Stomach (tissue), 9 donors: Measurements from ENCODE around the gene SFRP5. TPM values are rescaled to one million over a fixed set of nuclear protein-coding genes. Genes with fewer than 3 reads are reported as not detected.

Experiments used
- DNase-seq, 2 donors: peaks; one replicate each; pipeline versions ENCODE4 v3.0.0 to v3.0.0-alpha.2; 2013 to 2019
- H3K27ac ChIP-seq, 5 donors: fragments of 200-600 bp in 4 of 5; sonication (generic) in 4 of 5; one replicate each; pipeline ENCODE4 v1.5.1; 2013 to 2019; ENCODE audit warnings: mild to moderate bottlenecking in 1 of 5, moderate library complexity in 1 of 5
- H3K27me3 ChIP-seq, 3 donors: fragments of 200-600 bp; sonication (generic); one replicate each; pipeline ENCODE4 v1.5.1; 2017 to 2019; ENCODE audit warnings: mixed run types in 1 of 3
- H3K36me3 ChIP-seq, 4 donors: fragments of 200-600 bp; sonication (generic); 1 replicate in 3 of 4; 2 replicates in 1 of 4; pipeline ENCODE4 v1.5.1; 2016 to 2019
- H3K4me1 ChIP-seq, 4 donors: fragments of 200-600 bp; sonication (generic); one replicate each; pipeline ENCODE4 v1.5.1; 2016 to 2019
- H3K4me3 ChIP-seq, 4 donors: fragments of 200-600 bp; sonication (generic) in 3 of 4; one replicate each; pipeline ENCODE4 v1.5.1; 2016 to 2019; ENCODE audit warnings: mild to moderate bottlenecking in 1 of 4
- H3K9me3 ChIP-seq, 4 donors: fragments of 200-600 bp; sonication (generic); one replicate each; pipeline ENCODE4 v1.5.1; 2016 to 2019
- EP300 ChIP-seq: sonication (generic); formaldehyde crosslinking; IDR thresholded peaks from one replicate; pipeline ENCODE4 v1.6.1; 2017; ENCODE audit warnings: antibody characterized with exemption
- POLR2A ChIP-seq, 4 donors: fragments of 450-650 bp; IDR thresholded peaks; one replicate each; pipeline ENCODE4 v1.6.1; 2016; ENCODE audit warnings: antibody characterized with exemption in 4 of 4, control low read depth in 2 of 4, mild to moderate bottlenecking in 1 of 4, moderate library complexity in 1 of 4
- POLR2AphosphoS5 ChIP-seq, 3 donors: sonication (generic); formaldehyde crosslinking; IDR thresholded peaks; one replicate each; pipeline ENCODE4 v1.6.1; 2016; ENCODE audit warnings: antibody characterized with exemption in 3 of 3
- WGBS, 5 donors: extraction: QIAGEN DNeasy Blood & Tissue Kit in 3 of 5; methylation state at CpG; one replicate each; pipeline versions ENCODE4 v1.1.5 to v1.1.7; 2013 to 2018; 5-methylcytosine and 5-hydroxymethylcytosine counted together
- intact Hi-C: fragments of 100-400 bp; cut with DNase I; formaldehyde crosslinking; loops from one replicate; pipeline ENCODE4 v1.15.1; 2023; ENCODE audit warnings: low total_unique reads
- polyA plus RNA-seq, 3 donors: library from polyadenylated mRNA; stranded (reverse); fragments of 200-250 nt; gene quantifications; one replicate each; pipeline ENCODE4 v1.2.3, GENCODE V29; 2013
- total RNA-seq, 5 donors: library from RNA; depleted of rRNA; stranded (reverse); fragments of >200 nt; gene quantifications; one replicate each; pipeline versions ENCODE4 v1.1.0 to v1.2.3, GENCODE V29; 2014 to 2016
- TF ChIP-seq, protein P1 (sequence below), 7 experiments: fragments of 450-650 bp in 4 of 7; fragments of 200-600 bp in 3 of 7; sonication (generic) in 3 of 7; IDR thresholded peaks; one replicate each; pipeline ENCODE4 v1.5.1; 2016 to 2019; ENCODE audit warnings: antibody characterized with exemption in 7 of 7, control low read depth in 2 of 7, mild to moderate bottlenecking in 1 of 7
- donor health status: healthy with polysubstance abuse.
- donor health status: Bipolar disorder and iron deficiency.
- donor health status: healthy.

Gene SFRP5
- total and polyA plus RNA-seq, 8 donors: 0.45 to 8.4 (median 2.1) TPM; not detected in 1

DNA sequence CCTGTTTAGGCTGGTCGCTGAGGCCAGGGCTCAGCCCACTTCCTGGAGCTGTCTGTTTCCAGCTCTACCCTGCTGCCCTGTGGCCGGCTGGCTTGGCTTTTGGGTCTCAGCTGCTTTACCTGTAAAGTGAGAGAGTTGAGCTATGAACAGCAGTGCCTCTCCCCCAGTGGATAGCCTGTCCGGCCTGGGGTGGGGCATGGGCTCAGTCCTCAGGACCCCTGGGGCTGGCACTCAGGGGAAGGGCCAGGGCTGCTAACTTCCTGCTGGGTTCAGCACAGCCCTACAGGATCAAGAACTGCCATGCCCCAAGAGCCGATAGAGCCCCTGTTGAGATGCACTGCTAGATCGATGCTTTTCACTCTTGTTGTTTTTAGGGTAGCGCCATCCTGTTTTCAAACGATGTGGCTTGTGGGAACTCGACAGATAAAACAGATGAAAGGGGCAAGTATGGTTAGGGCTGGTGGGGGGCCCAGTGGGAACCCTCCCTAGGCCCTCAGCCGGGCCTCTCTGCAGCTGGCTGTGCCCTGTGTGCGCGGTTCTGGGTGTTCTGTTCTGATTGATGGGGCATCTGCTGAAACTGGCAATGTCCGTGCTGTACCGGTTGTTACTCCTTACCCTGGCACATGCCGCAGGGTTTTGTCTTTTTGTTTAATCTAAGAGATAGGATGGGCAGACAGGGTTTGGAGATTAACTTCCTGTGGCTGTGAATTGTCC is 10.0 kb upstream of the SFRP5 start:
- intact Hi-C loops: no loop called here
- H3K9me3 ChIP-seq: no peaks in the 10 kb centered on the region
- WGBS, 5 donors: 46 to 58% (median 50%) methylated on average over 12 to 14 of the region's 14 CpGs
- H3K36me3 ChIP-seq: no peaks in the 10 kb centered on the region
- no peak for DNase-seq
- H3K27me3 ChIP-seq: no peaks in the 10 kb centered on the region
- no peak overlapping the region for H3K4me3 ChIP-seq
- H3K27ac ChIP-seq: peak overlapping the region in 2 of 5 donors; percentile 20 to 36
- H3K4me1 ChIP-seq: peaks cover 8 to 25% (median 16%) of the 10 kb centered on the region in 4 donors
- TF ChIP-seq, protein P1, sequence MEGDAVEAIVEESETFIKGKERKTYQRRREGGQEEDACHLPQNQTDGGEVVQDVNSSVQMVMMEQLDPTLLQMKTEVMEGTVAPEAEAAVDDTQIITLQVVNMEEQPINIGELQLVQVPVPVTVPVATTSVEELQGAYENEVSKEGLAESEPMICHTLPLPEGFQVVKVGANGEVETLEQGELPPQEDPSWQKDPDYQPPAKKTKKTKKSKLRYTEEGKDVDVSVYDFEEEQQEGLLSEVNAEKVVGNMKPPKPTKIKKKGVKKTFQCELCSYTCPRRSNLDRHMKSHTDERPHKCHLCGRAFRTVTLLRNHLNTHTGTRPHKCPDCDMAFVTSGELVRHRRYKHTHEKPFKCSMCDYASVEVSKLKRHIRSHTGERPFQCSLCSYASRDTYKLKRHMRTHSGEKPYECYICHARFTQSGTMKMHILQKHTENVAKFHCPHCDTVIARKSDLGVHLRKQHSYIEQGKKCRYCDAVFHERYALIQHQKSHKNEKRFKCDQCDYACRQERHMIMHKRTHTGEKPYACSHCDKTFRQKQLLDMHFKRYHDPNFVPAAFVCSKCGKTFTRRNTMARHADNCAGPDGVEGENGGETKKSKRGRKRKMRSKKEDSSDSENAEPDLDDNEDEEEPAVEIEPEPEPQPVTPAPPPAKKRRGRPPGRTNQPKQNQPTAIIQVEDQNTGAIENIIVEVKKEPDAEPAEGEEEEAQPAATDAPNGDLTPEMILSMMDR (IDR thresholded peaks at IDR 0.05): no peak
- no peak for TF ChIP-seq EP300
- no peak for TF ChIP-seq POLR2A (IDR thresholded peaks at IDR 0.05)
- TF ChIP-seq POLR2AphosphoS5 (IDR thresholded peaks at IDR 0.05): no peak

DNA sequence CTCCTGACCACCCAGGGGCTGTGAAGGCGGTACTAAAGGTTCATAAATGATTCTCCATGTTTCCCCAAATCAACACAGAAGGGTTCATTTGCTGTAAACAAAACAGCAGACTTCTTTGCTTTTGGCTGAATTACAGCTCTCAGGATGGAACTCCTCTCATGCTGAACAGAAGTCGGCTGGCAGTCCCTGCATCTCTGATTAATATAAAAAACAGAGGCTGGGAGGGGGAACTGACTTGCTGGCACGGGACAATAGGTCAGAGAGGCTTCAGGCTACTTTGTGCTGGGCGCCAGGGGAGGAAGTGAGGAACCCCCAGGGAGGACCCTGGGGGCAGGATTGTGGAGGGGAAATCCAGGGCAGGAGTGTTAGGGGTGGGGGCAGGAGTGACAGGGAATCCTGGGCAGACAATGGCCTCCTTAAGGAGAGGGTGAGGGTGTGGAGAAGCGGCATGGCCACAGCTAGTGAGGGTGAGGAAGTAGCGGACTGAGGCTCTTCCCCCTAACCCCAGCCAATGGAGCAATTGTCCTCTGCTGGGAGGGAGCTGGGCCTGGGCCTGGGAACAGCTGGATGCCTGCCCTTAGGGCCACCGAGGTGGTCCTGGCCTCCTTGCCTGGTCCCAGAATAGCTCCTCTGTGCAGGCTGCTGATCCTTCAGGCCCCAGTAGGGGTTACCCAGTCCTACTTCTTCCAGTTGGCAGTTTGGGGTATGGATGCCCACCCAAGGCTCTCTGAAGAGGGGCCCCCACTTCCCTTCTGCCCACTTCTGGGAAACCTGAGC is 9.2 kb upstream of the SFRP5 start:
- Histone ChIP-seq H3K4me1 (peaks cover 8 to 25% (median 16%) of the 10 kb centered on the region in 4 donors), H3K4me3 (no peak overlapping the region), H3K27ac (peak overlapping the region in 2 of 5 donors; percentile 20 to 36), H3K27me3 (no peaks in the 10 kb centered on the region), H3K36me3 (no peaks in the 10 kb centered on the region), H3K9me3 (no peaks in the 10 kb centered on the region)
- no peak for TF ChIP-seq POLR2A (IDR thresholded peaks at IDR 0.05)
- TF ChIP-seq POLR2AphosphoS5 (IDR thresholded peaks at IDR 0.05): no peak
- TF ChIP-seq, protein P1 (IDR thresholded peaks at IDR 0.05): no peak
- TF ChIP-seq EP300: no peak
- peak in 1 of 2 donors; percentile 51 for DNase-seq
- intact Hi-C loops: no loop called here
- 40 to 60% (median 52%) methylated on average over 6 to 7 of the region's 7 CpGs for WGBS, 5 donors

DNA sequence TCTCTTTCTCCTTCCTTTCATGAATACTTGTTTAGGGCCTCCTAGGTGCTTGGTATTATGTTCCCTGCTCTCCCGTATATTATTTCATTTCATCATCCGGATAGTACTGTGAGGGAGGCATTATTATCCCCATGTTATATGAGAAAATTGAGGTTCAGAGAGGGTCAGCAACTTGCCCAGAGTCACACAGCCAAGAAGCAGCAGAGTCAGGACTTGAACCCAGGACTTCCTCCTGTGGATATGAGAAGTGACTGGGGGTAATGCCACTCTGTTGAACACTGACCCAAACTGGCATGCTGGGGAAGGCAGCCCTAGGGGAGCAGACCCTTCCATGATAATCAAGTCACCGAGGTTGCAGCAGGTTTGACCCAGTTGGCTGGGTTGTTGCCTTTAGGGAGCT is 8.2 kb upstream of the SFRP5 start:
- Histone ChIP-seq H3K4me3 (no peak overlapping the region), H3K4me1 (peaks cover 8 to 25% (median 16%) of the 10 kb centered on the region in 4 donors), H3K27me3 (peaks cover 0 to 1% (median 0%) of the 10 kb centered on the region in 3 donors), H3K9me3 (no peaks in the 10 kb centered on the region), H3K36me3 (no peaks in the 10 kb centered on the region), H3K27ac (no peak overlapping the region)
- TF ChIP-seq, protein P1 (IDR thresholded peaks at IDR 0.05): no peak
- TF ChIP-seq EP300 (no peak), POLR2AphosphoS5 (IDR thresholded peaks at IDR 0.05) (no peak), POLR2A (IDR thresholded peaks at IDR 0.05) (no peak)
- 81 to 97% (median 91%) methylated on average over 3 of the region's 3 CpGs for WGBS, 5 donors
- intact Hi-C loops: no loop called here
- no peak for DNase-seq

DNA sequence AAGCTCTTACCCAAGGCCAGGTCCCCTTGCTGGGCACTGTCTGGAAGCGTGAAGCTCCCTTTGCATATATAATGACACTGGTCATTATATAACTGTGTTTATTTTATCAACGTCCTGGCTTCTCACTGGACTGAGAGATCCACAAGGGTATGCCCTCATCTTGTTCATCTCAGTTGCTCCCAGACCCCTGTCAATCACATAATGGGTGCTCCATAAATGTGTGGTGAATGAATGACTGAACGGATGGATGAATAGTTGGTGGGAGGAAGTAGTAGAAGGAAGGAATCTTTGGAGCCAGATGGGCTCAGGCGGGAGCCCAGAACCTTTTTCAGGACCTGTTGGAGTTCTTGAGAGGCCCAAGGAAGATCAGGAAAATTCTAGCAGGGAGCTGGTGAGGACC is 7.7 kb upstream of the SFRP5 start:
- 56 to 77% (median 74%) methylated on average over 4 of the region's 4 CpGs for WGBS, 5 donors
- no peak overlapping the region for H3K4me3 ChIP-seq

More for the DNA sequence above, 7.7 kb upstream of the SFRP5 start:
- DNase-seq: no peak
- peaks cover 0 to 6% (median 0%) of the 10 kb centered on the region in 3 donors for H3K27me3 ChIP-seq
- intact Hi-C loops: no loop called here
- no peak for TF ChIP-seq POLR2A (IDR thresholded peaks at IDR 0.05)
- no peak for TF ChIP-seq EP300
- H3K4me1 ChIP-seq: peaks cover 8 to 23% (median 16%) of the 10 kb centered on the region in 4 donors
- H3K27ac ChIP-seq: no peak overlapping the region
- no peaks in the 10 kb centered on the region for H3K9me3 ChIP-seq
- H3K36me3 ChIP-seq: no peaks in the 10 kb centered on the region
